NCI-H526 (cell line): ENCODE results near the gene TKT.
A peak's percentile ranks its signal among the peaks of the same experiment; 100 is the strongest.

ENCODE experiments used
- DNase-seq, 2 experiments: peaks; one replicate each; lab custom pipeline; 2025; lab: John Stamatoyannopoulos, UW

TKT gene

GRCh38 chr3:53224026-53224425, 31.8 kb downstream of the TKT start:
- no peak for DNase-seq

- no peak for DNase-seq
Measured at GRCh38 chr3:53223541-53223966, 32.3 kb downstream of the TKT start.

- no peak for DNase-seq
Measured at GRCh38 chr3:53223025-53223424, 32.8 kb downstream of the TKT start.

- DNase-seq: no peak
Measured at GRCh38 chr3:53222183-53222901, 33.5 kb downstream of the TKT start.

- DNase-seq: no peak
Measured at GRCh38 chr3:53221827-53222182, 34.0 kb downstream of the TKT start.

GRCh38 chr3:53221345-53221744, 34.5 kb downstream of the TKT start:
- DNase-seq: no peak

- DNase-seq: peak; percentile 65 to 91
Measured at GRCh38 chr3:53219895-53220483, 35.8 kb downstream of the TKT start.

- DNase-seq: no peak
Measured at GRCh38 chr3:53218131-53218530, 37.7 kb downstream of the TKT start.

GRCh38 chr3:53217175-53217574, 38.6 kb downstream of the TKT start:
- no peak for DNase-seq

- DNase-seq: no peak
Measured at GRCh38 chr3:53216723-53217122, 39.1 kb downstream of the TKT start.

- DNase-seq: no peak
Measured at GRCh38 chr3:53215816-53216215, 40.0 kb downstream of the TKT start.

- DNase-seq: no peak
Measured at GRCh38 chr3:53213276-53213675, 42.5 kb downstream of the TKT start.

- no peak for DNase-seq
Measured at GRCh38 chr3:53211706-53212702, 43.8 kb downstream of the TKT start.

- peak in 1 of 2 experiments; percentile 40 for DNase-seq
Measured at GRCh38 chr3:53202331-53203015, 53.3 kb downstream of the TKT start.

GRCh38 chr3:53200501-53201498, 55.0 kb downstream of the TKT start:
- peak; percentile 45 to 67 for DNase-seq

- DNase-seq: peak in 1 of 2 experiments; percentile 35
Measured at GRCh38 chr3:53199834-53200233, 56.0 kb downstream of the TKT start.

- DNase-seq: no peak
Measured at GRCh38 chr3:53198996-53199395, 56.8 kb downstream of the TKT start.

- DNase-seq: no peak
Measured at GRCh38 chr3:53198256-53198977, 57.4 kb downstream of the TKT start.

GRCh38 chr3:53196575-53197407, 59.0 kb downstream of the TKT start:
- no peak for DNase-seq
